ENCODE results near the gene PLEKHH2.

- no peak for TF ChIP-seq POLR2AphosphoS5 (IDR thresholded peaks at IDR 0.05; ENCODE audit: borderline replicate concordance, low read depth, low read length)
- no peak for TF ChIP-seq EZH2 (IDR thresholded peaks at IDR 0.05)
- TF ChIP-seq FOXP2 (optimal IDR thresholded peaks at IDR 0.05; ENCODE audit: control extremely low read depth, extremely low read length, insufficient read depth) = no peak
Measured at GRCh38 chr2:43724728-43725526, 87.9 kb downstream of the PLEKHH2 start.

Measured in SK-N-MC (cell line).